Stimulated activated CD4-positive, alpha-beta T cell treated with anti-CD3 and anti-CD28 coated beads, Interleukin-12 subunit alpha, Interleukin-12 subunit beta, amount 100 ng/mL, for 24 hours (primary cell): Measurements from ENCODE around the gene HES4.
"Not testable (repeated sequence)": the region's sequence is repeated elsewhere in the genome, so short reads cannot be mapped to it uniquely, and the experiment has no call there.

Experiments
- DNase-seq, 2 experiments: peaks; one replicate each; pipeline ENCODE4 v3.0.0-alpha.2; 2020; ENCODE audit warnings: low read depth in 2 of 2

Gene HES4

GRCh38 chr1:1018321-1018685, 18.4 kb upstream of the HES4 start:
- not testable (repeated sequence) for DNase-seq

DNA sequence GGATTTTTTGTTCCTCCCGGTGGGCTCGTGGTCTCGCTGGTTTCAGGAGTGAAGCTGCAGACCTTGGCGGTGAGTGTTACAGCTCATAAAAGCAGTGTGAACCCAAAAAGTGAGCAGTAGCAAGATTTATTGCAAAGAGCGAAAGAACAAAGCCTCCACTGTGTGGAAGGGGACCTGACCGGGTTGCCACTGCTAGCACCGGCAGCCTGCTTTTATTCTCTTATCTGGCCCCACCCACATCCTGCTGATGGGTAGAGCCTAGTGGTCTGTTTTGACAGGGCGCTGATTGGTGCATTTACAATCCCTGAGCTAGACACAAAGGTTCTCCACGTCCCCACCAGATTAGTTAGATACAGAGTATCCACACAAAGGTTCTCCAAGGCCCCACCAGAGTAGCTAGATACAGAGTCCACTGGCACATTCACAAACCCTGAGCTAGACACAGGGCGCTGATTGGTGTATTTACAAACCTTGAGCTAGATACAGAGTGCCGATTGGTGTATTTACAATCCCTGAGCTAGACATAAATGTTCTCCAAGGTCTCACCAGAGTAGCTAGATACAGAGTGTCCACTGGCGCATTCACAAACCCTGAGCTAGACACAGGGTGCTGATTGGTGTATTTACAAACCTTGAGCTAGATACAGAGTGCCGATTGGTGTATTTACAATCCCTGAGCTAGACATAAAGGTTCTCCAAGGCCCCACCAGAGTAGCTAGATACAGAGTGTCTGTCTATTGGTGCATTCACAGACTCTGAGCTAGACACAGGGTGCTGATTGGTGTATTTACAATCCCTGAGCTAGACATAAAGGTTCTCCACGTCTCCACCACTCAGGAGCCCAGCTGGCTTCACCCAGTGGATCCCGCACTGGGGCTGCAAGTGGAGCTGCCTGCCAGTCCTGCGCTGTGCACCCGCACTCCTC, 17.8 kb upstream of the HES4 start:
- DNase-seq = not testable (repeated sequence)

DNA sequence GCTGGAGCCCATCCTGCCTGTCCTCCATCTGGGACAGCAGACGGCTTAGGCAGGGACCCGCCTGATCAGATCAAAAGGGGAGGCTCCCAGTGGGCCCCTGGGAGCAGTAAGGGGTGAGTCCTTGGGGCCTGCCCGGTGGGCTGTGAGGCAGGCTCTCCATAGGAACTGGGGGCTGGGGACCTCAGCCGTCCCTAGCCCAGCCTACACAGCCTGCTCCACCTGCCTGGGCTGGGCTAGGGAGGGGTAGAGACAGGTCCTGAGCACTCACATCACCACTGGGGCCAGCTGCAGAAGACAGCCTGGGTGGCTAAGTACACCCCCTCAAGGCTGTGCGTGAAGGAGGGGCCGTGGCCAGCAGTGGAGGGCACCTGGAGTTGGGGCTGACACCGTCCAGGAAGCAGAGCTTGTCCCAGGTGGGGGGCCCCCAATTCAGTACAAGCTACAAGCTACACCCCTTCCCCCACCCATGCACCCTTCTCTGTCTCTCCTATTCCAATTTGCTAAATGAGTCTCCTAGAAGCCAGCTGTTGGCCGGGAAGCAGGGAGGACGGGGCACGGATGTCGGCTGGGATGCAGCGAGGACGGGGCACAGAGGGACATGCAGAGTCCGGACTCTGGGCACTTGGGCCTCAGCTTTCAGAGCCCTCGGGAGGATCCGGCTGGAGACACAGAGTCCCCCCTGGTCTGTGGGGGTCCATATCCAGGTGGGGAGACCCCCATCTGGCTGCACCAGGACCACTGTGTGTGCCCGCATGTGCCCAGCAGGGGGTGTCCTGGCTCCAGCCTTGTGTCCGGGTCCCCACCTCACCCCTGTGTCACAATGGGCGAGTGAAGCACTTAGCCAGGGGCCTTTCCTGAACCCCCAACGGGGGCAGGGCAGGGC, 15.1 kb upstream of the HES4 start:
- no peak for DNase-seq

GRCh38 chr1:1013922-1014648, 14.2 kb upstream of the HES4 start:
- no peak for DNase-seq

GRCh38 chr1:1013105-1013921, 13.4 kb upstream of the HES4 start, which contains the start of gene ISG15:
TSS of gene ISG15 (plus strand) at chr1:1013497. CDS start at chr1:1013574, 77 bp downstream.
- DNase-seq = peak; percentile 72 to 75

GRCh38 chr1:1012736-1013104, 12.8 kb upstream of the HES4 start:
- not testable (repeated sequence) for DNase-seq

GRCh38 chr1:1011396-1011949, 11.6 kb upstream of the HES4 start:
- no peak for DNase-seq

DNA sequence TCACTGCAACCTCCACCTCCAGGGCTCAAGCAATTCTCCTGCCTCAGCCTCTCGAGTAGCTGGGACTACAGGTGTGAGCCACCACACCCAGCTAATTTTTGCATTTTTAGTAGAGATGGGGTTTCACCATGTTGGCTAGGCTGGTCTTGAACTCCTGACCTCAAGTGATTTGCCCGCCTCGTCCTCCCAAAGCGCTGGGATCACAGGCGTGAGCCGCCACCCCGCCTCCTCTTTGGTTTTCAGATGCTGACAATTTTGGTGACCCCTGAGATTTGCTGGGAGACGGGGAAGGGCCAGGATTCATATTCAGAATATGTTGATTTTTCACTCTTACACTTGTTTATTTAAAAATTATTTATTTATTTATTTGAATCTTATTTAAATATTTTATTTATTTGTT, 10.2 kb upstream of the HES4 start:
- not testable (repeated sequence) for DNase-seq

DNA sequence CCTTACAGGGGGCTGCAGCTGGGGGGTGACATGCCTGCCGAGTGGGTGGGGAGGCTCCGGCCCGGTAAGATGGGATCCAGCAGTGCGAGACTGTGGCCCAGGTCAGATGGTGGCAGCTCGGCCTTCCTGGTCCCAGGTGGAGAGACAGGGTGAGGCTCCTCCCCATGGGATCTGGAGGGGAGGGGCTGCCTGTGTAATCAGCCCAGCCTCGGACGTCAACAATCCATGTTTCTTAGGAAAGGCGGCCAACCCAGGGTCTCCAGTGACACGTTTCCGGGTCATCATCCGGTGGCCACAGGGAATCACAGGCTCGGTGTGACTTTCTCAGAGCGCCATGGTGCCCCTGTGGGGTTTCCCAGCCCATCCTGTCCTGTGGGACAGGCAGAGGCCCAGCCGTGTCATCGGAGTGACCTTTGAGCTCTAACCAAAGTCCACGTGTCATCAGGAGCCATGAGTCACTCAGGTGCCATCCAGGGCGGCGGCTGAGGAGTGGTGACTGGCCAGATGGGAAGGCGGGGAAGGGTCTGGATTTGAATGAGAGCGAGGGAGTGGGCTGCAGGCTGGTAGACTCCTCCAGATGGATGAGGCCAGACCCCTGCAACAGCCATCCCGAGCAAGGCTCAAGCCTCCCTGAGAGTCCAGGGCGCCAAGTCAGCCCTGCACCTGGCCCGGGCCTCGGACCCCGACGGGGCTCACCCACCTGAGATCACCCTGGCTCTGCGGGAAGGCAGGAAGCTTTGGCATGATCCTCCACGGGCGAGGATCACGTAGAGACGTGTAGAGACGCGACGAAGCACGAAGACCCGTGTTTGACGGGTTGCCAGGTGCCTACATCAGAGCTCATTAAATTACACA, 6.6 kb upstream of the HES4 start:
- no peak for DNase-seq

DNA sequence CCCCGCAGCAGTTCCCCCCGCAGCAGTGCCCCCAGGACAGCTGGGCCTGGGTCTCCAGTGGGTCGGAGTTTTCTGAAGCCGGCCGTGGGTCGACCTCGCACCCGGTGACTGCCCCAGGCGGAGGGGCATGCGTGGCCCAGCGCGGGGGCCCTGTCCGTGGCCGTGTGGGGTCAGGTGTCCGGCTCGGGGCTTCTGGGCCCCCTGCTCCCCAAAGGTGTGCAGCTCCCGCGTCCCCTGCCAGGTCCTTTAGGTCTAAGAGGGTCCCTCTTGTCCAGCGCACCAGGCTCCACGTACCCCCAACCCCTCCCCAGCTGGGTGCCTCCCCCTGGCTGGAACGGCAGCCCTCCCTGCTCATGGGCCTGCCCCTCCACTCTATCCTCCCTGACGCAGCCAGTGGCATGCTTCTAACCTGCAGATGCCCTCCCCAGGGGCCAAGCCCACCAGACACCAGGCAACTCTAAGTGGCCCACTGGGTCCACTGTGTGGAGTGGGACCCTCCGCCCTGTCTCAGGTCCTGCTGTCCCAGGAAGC, 5.9 kb upstream of the HES4 start:
- DNase-seq = no peak

GRCh38 chr1:1004780-1005697, 5.1 kb upstream of the HES4 start:
- DNase-seq = no peak

GRCh38 chr1:1004420-1004779, 4.5 kb upstream of the HES4 start:
- no peak for DNase-seq

- no peak for DNase-seq
Observed at GRCh38 chr1:1003618-1004419, 3.9 kb upstream of the HES4 start.

DNA sequence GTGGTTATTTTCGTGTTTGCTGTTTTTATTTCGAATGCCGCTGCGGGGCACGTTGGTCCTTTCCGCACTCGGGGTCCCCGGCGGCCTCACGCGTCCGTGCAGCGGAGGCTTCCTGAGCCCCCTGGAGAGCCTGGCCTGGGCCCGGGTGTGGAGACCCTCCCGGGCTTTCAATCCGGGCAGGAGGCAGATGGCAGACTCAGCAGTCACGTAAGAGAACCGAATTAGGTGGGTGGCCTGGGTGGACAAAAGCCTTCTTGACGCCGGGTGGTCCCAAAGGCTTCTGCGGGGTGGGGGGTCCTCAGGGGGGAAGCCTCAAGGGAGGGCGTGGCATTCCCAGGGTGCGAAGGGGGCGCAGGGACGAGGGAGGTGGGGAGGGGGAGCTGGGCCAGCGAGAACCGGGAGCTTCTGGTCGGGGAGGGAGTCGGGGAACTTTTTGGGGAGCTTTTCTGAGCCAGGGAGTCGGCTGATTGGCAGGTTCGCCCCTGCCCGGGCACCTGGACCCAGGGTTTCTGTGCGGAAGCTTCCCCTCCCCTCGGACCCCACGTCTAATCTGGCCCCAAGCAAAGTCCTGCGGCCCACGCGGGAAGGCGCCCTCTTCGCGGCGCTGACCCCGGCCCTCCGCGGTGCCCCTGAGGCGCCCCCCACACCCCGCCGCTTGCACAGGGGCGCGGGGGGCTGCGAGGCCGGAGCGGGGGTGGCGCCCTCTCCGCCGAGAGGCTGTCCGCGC, 1.3 kb upstream of the HES4 start:
- no peak for DNase-seq

DNA sequence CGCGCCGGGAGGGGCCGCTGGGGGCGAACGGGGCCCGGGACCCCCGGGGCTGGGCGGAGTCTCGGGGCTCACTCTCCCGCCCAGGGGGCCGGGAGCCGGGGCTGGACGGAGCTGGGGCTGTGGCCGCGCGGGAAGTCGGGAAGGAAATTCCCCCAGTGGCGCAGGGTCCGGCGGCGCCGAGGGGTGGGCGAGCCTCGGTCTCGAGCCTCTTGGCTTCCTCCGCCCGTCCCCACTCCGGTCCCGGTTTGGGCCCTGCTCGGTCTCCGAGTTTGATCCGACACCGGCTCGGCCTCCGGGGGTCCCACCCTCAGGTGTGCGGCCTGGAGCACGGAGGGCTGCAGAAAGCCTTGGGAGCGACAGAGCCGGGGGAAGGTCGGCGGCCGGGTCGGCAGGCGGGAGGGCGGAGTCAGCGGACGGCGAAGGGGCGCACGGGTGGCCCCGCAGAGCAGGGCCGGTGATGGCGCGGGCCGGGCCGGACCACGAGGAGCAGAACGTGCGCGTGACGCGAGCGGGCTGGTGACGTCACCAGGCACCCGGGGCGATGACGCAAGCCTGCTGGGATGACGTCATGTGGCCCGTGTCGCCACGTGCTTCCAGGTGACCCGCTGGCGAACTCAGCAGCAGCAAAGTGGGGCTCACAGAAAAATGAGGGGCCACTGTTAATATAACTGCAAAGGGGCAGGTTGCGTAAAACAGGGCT, 610 bp upstream of the HES4 start:
- peak; percentile 39 to 46 for DNase-seq

- no peak for DNase-seq
Observed at GRCh38 chr1:998995-999724, 737 bp downstream of the HES4 start.
